GM12873 (cell line): ENCODE data around the gene UBL3.

ENCODE experiments used
- CTCF ChIP-seq: IDR thresholded peaks from 2 replicates; pipeline ENCODE4 v1.5.1; 2012; ENCODE audit warnings: low read depth, mild to moderate bottlenecking, moderate library complexity, low read length, control low read depth; ENCODE audit not compliant: insufficient read depth; ENCODE audit errors: missing control alignments

UBL3 gene

GRCh38 chr13:29758531-29759114 is 91.8 kb downstream of the UBL3 start:
- TF ChIP-seq CTCF, result no peak

GRCh38 chr13:29756506-29756905 is 93.9 kb downstream of the UBL3 start:
- no peak for TF ChIP-seq CTCF

- TF ChIP-seq CTCF, result no peak
Measured at GRCh38 chr13:29754473-29754806, 96.0 kb downstream of the UBL3 start.

GRCh38 chr13:29753618-29754472 is 96.6 kb downstream of the UBL3 start:
- TF ChIP-seq CTCF, result no peak

- no peak for TF ChIP-seq CTCF
Measured at GRCh38 chr13:29752175-29752574, 98.2 kb downstream of the UBL3 start.

GRCh38 chr13:29750183-29750530 is 100.3 kb downstream of the UBL3 start:
- no peak for TF ChIP-seq CTCF

- TF ChIP-seq CTCF, result no peak
Measured at GRCh38 chr13:29749401-29750182, 100.8 kb downstream of the UBL3 start.
